NB4 (cell line): ENCODE measurements around the gene SLC25A11.
A peak's percentile ranks its signal among the peaks of the same experiment; 100 is the strongest.

Source experiments
- DNase-seq: peaks from one replicate; pipeline ENCODE4 v3.0.0; 2010; ENCODE audit warnings: low read depth
- H3K4me3 ChIP-seq: one replicate; pipeline ENCODE4 v1.5.1; 2011; ENCODE audit warnings: mild to moderate bottlenecking, low read depth, low read length, moderate library complexity
- MYC ChIP-seq: IDR thresholded peaks from 2 replicates; pipeline ENCODE4 v1.6.1; 2011; ENCODE audit warnings: low read depth, low read length
- POLR2A ChIP-seq: IDR thresholded peaks from 2 replicates; pipeline ENCODE4 v1.6.1; 2011; ENCODE audit warnings: mild to moderate bottlenecking; ENCODE audit not compliant: insufficient read length; ENCODE audit errors: extremely low read depth
- TF ChIP-seq, protein P1 (sequence below): IDR thresholded peaks from one replicate; pipeline ENCODE4 v1.5.1; 2012; ENCODE audit warnings: low read depth, low read length
- TF ChIP-seq, protein P2 (sequence below): IDR thresholded peaks from 2 replicates; pipeline ENCODE4 v1.6.1; 2011; ENCODE audit warnings: low read depth, low read length

SLC25A11 gene, protein sequence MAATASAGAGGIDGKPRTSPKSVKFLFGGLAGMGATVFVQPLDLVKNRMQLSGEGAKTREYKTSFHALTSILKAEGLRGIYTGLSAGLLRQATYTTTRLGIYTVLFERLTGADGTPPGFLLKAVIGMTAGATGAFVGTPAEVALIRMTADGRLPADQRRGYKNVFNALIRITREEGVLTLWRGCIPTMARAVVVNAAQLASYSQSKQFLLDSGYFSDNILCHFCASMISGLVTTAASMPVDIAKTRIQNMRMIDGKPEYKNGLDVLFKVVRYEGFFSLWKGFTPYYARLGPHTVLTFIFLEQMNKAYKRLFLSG

DNA sequence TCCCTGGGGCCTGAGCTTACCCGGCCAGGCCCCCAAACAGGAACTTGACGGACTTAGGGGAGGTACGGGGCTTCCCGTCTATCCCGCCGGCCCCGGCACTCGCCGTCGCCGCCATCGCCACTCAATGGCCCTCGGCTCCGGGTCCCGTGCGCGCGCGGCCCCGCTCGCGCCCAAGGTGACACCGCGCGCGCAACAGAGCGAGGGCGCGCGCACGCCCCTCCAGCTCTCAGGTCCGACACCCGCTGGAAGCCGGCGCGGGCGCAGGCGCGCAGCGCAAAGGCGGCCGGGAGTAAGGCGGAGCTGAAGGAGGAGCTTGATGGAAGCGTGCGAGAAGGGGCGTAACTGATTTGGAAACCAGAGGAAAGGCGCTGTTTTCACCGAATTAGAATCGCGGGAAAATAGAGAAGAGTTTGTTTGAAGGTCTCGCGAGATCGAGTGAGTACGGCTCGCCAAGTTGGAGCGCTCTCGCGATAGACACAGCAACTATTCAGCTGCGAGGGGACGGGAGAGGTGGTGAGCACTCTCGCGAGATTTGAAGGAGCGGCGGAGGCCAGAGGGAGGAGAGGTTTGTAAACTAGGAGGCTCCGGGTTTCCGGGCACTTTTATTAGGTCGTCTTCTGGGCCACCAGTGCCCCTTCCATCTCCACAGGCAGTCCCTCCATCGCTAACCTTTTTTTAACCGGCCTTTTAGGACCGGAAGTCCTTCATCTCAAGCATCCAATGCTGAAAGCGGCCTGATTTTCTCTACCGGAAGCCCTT lies at the start of gene SLC25A11, which contains the start of gene RNF167:
TSS of gene SLC25A11 (minus strand) at position 251 of the 759 bp plus-strand sequence. CDS start at position 115, 136 bp downstream.
TSS of gene RNF167 (plus strand) at position 473 of the 759 bp plus-strand sequence. CDS start 642 bp downstream, outside the sequence.
- TF ChIP-seq MYC = no peak; the same call in 1 of the 2 replicates
- TF ChIP-seq, protein P1, sequence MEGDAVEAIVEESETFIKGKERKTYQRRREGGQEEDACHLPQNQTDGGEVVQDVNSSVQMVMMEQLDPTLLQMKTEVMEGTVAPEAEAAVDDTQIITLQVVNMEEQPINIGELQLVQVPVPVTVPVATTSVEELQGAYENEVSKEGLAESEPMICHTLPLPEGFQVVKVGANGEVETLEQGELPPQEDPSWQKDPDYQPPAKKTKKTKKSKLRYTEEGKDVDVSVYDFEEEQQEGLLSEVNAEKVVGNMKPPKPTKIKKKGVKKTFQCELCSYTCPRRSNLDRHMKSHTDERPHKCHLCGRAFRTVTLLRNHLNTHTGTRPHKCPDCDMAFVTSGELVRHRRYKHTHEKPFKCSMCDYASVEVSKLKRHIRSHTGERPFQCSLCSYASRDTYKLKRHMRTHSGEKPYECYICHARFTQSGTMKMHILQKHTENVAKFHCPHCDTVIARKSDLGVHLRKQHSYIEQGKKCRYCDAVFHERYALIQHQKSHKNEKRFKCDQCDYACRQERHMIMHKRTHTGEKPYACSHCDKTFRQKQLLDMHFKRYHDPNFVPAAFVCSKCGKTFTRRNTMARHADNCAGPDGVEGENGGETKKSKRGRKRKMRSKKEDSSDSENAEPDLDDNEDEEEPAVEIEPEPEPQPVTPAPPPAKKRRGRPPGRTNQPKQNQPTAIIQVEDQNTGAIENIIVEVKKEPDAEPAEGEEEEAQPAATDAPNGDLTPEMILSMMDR = no peak
- peak; percentile 76 for TF ChIP-seq POLR2A
- TF ChIP-seq, protein P2, sequence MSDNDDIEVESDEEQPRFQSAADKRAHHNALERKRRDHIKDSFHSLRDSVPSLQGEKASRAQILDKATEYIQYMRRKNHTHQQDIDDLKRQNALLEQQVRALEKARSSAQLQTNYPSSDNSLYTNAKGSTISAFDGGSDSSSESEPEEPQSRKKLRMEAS = peak; percentile 4; the same call in 1 of the 2 replicates

DNA sequence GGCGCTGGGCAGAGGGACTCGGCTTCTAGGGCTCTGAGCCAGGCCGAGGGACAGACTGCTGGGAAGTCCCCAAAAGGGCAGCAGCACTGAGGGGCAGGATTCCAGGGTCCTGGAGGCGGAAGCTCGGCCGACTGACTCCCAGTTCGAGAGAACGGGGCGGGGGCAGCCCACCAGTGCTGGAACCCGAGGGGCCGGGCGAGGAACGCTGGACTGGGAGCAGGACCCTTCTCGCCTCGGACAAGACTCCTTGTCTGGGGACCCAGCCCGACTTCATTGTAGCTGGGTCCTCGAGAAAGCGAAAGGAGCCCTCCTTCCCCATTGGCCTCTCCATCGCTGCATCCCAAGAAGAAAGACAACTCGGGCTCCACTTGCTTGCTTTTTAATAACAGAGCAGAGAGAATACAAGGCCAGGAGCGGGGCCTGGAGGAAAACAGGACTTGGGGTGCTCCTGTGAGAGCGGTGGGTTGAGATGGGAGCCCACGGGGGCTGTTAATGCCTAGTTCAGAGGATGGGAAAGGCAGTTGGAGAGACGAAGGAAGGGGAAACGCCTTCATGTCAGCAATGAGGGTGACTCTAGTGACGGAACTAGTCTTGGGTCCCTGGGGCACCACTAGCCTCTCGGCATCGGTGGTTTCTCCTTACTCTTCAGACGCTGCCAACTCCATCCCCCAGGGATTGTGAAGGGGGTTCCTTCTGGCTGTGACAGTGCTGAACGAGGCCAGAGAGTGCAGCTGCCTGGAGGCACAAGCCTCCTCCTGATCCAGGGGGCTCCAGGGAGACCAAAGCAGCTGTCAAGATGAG lies 48.1 kb upstream of the SLC25A11 start:
- H3K4me3 ChIP-seq = peak overlapping the region; percentile 65
- TF ChIP-seq, protein P2 = no peak
- TF ChIP-seq MYC (no peak), POLR2A (no peak)
- TF ChIP-seq, protein P1 = no peak

More for the DNA sequence above, at the start of gene SLC25A11, which contains the start of gene RNF167:
- DNase-seq = peak; percentile 98
- peak within 1 kb of the TSS; percentile 88 for H3K4me3 ChIP-seq

DNA sequence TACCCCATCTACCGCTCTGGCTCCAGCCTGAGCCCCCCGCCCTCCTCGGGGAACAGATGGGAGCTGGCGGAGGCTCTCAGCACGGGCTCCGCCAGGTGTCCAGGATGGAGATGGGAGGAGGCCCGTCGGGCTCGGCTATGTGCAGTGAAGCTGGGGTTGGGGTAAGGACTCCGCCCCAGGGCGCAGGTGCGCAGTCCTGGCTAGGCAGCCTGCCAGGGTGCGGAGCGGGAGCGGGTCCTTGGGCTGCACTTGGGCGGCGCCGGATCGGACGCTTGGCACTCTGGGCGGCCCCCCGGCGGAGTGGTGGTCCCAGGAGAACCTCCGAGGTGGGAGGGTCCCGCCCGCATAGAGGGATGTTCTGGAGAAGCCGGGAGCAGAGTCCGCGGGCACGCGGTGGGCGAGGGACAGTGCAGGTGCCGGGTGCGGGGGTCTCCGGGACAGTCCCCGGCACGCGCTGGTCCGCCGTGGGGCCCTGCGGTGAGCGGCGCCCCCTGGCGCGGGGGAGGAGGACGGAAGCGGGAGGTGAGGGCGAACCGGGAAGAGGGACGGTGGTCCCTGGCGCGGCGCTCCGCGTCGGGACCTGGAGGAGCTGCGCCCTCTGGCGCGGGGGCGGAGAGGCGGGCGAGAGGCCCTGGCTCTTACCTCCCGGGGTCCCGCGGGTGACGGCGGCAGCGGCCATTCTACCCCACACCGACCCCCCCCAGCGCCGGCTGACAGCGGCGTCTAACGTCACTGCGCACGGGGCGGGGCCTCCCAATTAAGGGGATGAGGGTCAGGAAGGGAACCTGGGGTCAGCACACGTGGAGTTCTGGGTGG lies 47.3 kb upstream of the SLC25A11 start, which contains the start of gene CAMTA2:
TSS of gene CAMTA2 (minus strand) at position 725 of the 816 bp plus-strand sequence. CDS start 1,453 bp downstream, outside the sequence.
- peak; percentile 82 for DNase-seq
- peak within 1 kb of the TSS; percentile 65 for H3K4me3 ChIP-seq
- TF ChIP-seq, protein P1 = peak; percentile 42
- TF ChIP-seq, protein P2 = peak; percentile 79
- peak; percentile 35 for TF ChIP-seq POLR2A
- peak; percentile 63; the same call in 1 of the 2 replicates for TF ChIP-seq MYC

More for the DNA sequence above, 48.1 kb upstream of the SLC25A11 start:
- DNase-seq = peak; percentile 75

DNA sequence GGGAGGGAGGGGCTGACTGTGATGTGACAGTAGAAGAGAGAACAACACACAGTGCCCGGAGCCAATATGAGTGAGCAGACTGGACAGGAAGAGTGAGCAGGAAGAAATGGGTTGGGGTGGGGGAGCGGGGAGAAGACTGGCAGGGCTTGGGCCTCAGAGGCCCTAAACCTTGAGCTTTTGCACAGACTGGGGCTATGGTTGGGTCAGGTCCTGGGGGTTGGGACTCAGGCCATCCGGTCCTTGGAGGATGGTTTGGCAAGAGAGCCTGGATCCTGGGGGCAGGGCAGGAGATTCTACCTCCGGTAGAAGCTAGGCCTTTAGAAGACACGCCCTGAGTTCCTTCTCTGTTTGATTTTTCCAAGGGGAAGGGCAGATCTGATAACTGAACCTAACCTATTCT lies 46.6 kb upstream of the SLC25A11 start:
- peak overlapping the region; percentile 65 for H3K4me3 ChIP-seq
- DNase-seq = no peak
- TF ChIP-seq, protein P2 = no peak
- TF ChIP-seq, protein P1 = no peak
- TF ChIP-seq POLR2A (no peak), MYC (no peak)
